Putamen (tissue), 1 donor: ENCODE data around the gene LRP4.

ENCODE experiments used
- DNase-seq: peaks from one replicate; pipeline ENCODE4 v3.0.0-alpha.2; 2016; ENCODE audit warnings: low spot score

The LRP4 gene

DNA sequence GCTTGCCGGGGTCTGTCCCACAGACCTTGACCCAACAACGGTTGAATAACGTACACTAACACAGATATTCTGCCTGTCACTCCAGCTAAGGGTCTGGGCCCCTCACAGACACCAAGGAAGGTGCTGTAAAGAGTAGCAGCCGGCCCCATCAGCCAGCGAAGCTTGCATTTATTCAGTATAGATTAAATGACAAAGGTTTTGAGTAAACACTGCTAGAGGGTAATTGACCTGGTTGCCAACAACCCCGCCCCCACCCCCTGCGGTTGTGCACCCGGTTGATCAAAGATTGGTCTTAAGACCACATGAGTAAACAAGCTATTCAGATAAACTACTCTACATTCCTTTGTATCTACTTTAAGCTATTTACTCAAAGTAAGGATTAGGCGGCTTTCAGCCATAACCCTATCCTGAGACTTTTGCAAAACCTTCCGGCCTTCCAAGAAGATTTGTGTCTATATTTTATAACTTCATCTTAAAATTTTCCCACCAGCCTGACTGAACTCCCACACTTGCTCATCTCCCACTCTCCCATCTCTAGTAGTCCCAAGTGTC, 67.4 kb downstream of the LRP4 start:
- no peak for DNase-seq

DNA sequence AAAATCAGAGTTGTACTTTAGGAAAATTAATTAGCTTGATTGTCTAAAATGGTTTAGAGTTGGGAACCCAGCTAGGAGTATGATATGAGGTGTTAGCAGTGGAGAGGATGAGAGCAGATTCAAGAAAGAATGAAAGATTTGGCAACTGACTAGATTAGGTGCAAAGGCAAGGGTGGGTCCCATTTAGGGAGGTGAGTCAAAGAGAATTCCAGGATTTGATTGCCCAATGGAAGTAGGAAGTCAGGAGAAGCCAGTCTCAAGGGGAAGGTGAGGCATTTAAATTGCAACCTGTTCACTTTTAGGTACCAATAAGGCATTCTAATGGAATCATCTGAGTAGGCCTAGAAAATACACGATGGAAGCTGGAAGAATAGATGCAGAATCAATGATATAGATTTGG, 68.7 kb downstream of the LRP4 start:
- no peak for DNase-seq

DNA sequence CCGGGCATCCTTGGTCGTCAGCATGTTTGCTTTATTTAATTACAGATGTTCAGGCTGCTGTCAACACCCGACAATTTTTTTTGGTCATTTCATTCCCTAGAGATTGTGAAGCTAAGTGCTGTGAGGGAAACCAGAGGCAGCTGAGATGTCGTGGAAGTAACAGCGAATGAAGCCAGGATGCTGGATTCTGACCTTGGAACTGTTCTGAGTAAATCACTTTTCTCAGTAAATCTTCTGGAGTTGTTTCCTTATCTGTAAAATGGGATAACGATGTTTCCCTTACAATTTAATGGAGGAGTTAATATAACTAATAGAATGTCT, 71.9 kb downstream of the LRP4 start:
- no peak for DNase-seq

DNA sequence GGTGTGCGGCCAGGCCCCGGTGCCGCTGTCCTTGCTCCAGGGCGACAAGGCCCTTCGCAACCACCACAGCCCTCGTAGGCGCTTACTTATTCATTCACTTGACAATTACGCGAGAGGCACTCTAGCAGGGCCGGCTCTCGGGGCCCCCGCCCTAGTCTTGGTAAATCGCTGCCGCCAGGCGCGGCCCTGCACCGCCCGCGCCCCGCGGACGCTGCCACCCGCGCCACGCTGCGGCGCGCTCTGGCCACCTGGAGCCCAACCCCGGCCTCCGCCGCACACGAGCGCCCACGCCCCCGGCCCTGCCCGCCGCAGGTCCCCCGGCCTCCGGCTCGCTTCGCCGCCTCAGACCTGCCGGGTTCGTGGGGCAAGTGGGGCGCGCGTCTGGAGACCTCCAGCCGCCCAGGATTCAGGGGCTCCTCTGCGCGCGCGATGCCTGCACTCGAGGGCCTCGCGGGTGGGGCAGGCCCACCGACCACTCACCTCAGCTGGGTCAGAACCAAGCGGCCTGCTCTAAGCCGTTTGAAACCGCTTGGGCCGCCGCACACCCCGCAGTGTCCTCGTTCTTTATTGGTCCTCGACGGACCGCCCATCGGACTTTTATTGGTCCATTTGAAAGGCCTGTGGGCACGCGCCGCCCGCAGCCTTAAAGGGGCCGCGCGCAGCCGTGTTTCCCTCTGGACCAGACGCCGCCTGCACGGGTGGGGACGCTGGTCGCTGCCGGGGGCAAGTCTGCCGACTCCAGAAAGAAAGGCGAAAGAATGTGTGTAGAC, 72.4 kb downstream of the LRP4 start, which contains the start of gene CKAP5:
CKAP5 (minus strand) TSS at position 541 of the 770 bp plus-strand sequence. CDS start 25,049 bp downstream, outside the sequence.
- DNase-seq, result peak; percentile 88

DNA sequence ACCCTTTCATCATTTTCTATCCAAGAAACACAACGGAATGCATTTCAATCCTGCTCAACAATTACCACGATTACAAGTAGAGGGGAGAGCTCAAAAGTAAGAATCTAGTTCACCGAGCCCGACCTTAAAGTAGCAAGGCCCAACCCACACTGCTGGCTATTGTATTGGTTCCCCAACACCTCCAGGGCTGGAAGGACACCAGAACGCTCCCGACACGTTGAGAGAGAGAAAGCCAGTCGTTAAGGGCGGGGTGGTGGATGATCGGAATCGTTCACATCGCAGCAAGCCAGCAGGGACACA, 73.0 kb downstream of the LRP4 start:
- DNase-seq, result no peak

DNA sequence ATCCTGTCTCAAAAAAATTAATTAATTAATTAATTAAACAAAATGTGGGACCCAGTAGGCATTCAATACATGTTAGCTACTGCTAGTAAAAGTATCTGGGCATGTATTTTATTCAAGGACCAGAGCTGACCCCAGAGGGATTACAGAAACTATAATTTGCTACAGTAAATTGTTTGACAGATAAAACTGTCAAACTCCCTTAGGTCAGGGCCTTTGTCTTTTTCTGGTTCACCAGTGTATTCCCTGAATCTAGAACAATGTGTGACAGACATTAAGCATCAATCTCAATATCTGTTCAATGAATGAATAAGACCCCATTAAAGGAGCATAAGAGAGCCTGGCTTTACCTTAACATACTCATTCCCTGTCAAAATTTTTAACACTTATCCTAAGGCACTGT, 78.2 kb downstream of the LRP4 start:
- DNase-seq, result no peak

DNA sequence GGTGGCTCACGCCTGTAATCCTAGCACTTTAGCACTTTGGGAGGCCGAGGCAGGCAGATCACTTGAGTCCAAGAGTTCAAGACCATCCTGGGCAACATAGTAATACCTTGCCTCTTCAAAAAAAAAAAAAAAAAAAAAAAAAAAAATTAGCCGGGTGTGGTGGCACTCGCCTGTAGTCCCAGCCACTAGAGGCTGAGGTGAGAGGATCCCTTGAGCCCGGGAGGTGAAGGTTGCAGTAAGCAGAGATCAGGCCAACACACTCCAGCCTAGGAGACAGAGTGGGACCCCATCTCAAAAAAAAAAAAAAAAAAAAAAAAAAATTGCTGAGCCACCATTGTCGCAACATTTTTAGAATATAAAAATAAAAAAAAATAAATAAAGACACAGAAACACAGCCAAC, 79.8 kb downstream of the LRP4 start:
- no peak for DNase-seq

DNA sequence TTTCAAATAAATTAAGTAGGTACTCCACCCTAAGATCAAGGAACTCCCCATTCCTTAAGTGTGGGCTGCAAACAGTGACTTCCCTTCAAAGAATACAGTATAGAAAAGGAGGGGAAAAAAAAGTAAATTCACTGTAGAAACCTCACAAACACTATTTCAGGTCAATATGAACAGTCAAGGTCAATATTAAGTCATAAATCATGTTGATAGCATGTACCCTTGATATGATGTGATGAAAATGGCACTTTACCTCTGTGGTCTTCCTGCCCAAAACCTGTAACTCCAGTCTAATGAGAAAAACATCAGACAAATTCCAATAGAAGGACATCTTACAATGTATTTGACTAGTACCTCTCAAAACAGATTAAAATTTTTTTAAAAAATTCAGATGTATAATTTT, 80.5 kb downstream of the LRP4 start:
- DNase-seq, result no peak

DNA sequence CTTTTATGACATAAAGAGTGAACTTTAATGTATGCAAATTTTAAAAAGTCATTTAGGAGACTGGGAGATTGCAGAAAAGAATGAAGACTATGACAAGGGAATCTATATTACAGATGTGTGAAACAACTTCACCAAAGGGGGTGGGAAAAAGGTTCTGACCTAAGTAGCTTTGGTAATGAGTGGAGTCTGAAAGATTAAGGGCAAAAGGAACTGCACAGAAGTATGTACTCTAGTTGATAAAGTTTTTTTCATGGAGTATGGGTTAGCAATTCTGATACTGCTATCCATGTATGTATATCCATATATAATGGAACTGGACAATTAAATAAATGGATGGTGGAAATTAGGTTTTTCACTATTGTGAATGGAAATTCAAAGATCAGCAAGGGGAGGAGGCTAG, 81.5 kb downstream of the LRP4 start:
- no peak for DNase-seq

DNA sequence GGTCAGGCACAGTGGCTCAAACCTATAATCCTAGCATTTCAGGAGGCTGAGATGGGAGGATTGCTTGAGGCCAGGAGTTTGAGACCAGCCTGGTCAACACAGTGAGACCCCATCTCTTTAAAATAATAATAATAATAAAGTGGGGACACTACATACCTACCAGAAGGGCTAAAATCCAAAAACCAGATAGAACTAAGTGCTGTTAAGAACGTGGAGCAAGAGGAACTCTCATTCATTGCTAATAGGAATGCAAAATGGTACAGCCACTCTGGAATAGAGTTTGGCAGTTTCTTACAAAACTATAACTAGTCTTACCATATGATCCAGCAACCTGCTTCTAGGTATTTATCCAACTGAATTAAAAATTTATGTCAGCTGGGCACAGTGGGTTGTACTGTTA, 81.9 kb downstream of the LRP4 start:
- no peak for DNase-seq

DNA sequence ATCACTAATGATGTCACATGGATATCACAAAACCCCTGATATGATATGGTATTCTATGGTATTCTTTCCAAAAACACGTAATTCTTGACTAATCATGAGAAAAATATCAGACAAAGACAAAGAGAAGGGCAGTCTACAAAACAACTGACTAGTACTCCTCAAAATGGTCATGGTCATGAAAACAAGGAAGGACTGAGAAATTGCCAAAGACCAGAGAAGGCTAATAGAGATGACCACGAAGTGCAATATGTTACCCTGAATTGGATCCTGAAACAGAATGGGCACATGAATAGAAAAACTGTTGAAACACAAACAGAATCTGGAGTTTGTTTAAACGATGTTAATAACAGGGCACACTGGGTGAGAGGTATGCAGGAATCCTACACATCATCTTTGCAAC, 82.5 kb downstream of the LRP4 start:
- no peak for DNase-seq

DNA sequence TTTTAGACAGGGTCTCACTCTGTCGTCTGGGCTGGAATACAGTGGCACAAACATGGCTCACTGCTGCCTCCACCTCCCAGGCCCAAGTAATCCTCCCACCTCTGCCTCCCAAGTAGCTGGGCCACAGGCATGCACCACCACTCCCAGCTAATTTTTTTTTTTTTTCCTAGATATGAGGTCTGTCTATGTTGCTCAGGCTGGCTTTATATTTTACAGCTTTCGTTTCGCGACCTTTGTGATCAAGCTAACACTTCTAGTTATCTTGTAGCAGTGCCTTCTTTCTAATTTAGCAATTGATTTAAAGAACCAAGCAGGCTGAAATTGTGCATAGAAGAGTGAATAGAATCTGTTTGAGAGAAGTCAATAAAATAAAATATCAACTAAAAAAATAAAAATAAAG, 83.5 kb downstream of the LRP4 start:
- DNase-seq, result no peak

DNA sequence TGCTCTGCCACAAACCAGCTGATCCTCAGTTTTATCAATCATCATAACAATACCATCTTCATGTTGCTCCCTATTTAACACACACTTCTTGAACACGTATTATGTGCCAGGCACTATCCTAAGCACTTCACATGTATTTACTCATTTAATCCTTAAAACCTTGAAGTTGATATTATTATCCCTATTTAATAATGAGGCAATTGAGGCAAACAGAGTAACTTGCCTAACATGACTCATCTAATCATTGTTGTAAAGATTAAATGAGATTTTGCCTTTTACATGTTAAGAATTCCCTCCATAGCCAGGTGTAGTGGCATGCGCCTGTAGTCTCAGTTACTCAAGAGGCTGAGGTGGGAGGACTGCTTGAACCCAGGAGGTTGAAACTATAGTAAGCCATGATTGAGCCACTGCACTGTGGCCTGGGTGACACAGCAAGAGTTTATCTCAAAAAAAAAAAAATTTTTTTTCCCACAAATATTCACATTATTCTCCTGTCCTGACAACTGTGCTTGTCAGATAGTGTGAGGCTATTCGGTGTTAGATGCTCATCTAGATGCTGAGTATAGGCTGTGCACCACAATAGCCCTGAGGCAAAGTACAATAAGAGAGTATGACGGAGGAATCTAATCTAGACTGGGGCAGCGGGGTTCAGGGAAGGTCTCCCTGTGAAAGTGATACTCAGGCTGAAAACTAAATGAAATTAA, 85.7 kb downstream of the LRP4 start:
- DNase-seq, result no peak

DNA sequence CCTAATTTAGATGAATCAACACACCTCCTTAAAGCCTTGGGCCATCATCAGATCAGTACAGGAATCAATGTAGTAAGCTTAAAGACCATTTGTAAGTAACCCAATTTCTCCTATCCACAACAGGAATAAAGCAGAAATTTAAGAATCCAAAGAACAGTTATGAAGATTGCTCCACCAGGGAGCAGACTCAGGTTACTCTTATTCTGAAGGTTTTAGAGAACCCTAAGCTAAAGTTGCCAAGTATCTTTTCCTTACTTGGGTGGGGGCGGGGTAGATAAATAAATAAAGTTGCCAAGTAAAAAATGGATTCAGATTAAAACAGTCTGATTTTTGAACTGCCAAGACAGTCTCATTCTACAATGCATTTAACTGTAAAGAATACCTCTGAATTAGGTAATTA, 90.4 kb downstream of the LRP4 start:
- DNase-seq, result no peak

DNA sequence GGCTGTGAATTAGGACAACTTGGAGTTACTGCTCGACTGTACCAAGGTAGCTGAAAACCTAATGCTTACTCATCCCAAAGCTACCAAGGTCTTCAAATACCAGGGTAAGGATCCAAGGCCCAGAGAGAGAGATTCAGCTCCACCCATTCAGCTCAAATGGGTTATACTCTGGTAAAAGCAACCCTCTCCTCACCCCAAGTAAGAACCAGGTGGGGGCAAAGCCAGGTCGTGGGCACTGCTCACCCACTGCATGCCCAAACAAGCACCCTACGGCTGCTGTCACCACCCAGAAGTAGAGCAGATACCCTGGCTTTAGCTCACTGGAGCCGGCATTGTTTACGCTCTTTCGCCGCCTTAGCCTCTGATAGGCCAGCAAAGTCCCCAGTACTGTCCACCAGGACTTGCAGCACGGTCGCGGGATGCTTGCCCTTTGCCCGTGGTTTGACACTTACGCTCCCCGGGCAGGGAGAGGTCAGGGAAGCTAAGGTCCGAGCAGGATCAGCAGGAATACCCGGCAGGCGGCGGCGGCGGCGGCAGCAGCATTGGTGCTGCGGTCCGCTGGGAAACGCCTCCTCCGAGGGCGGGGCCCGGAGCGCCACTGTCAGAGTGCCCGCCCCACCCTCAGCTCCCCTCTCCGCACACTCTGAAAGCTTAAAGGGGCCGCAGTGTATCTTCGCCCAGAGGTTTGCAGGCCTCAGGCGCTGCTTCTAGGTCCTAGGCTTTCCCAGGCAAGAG, 91.9 kb downstream of the LRP4 start:
- DNase-seq, result peak; percentile 73

DNA sequence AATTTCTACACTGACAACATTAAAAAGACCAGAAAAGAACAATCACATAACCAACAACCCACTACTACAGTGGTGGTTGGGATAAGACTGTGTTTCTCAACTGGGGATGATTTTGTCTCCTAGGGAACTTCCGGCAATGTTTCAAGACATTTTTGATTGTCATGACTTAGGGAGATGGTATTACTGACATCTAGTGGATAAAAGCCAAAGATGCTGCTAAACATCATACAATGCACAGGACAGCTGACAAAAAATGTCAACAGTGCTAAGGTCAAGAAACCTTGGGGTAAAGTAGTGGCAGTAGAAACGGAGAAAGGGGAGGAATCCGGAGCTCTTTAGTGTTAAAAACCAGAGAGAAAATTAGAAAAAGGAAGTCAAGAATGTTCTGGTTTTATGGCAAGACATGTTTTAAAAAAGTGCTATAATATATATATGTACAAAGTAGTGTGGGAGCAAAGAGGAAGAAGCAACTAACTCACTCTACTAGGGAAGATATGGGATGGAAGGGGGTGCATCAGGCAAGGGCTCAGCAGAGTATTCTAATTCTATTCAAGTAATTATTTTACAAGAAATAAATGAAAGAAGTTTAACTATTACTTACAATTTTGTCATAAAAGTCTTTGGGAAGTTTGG, 109.4 kb downstream of the LRP4 start:
- DNase-seq, result peak; percentile 11
